ENCODE results near the gene FAM90A1. TPM values are rescaled to one million over a fixed set of nuclear protein-coding genes. Genes with fewer than 3 reads are reported as not detected.
"Not testable (repeated sequence)": the region's sequence is repeated elsewhere in the genome, so short reads cannot be mapped to it uniquely, and the experiment has no call there.

Gene FAM90A1
- total and polyA plus RNA-seq, 2 donors (not counting 3 experiments of a cell fraction or from before 2014, with no cell fraction given), result 0.10 TPM; not detected in 1

GRCh38 chr12:8184206-8184605, 43.2 kb downstream of the FAM90A1 start:
- DNase-seq (ENCODE audit: low read depth, low spot score); H3K79me2 ChIP-seq (ENCODE audit: control insufficient read depth, insufficient read depth, low read length); H3K4me3 ChIP-seq (replicated peaks in 1 of 3; ENCODE audit: insufficient read depth in 1 of 3, low read depth in 1 of 3, low read length in 3 of 3); intact Hi-C loops (cut with micrococcal nuclease); H3K9me1 ChIP-seq (replicated peaks; ENCODE audit: control insufficient read depth, extremely low read depth, insufficient read depth, low read length); H3K4me1 ChIP-seq (ENCODE audit: control insufficient read depth, extremely low read depth, insufficient read depth, low read length); BruUV-seq (replicated peaks); H3K27me3 ChIP-seq (ENCODE audit: control insufficient read depth in 2 of 2, insufficient read depth in 2 of 2, low read length in 2 of 2); H3K9ac ChIP-seq (replicated peaks; ENCODE audit: extremely low read depth, insufficient read depth, low read length); FAIRE-seq; CTCF ChIA-PET; H3K4me2 ChIP-seq (ENCODE audit: insufficient read depth, low read length); H3K9me3 ChIP-seq (replicated peaks; ENCODE audit: control insufficient read depth, insufficient read depth, low read length); H3K27ac ChIP-seq (ENCODE audit: insufficient read depth, low read depth, low read length); H2AFZ ChIP-seq (ENCODE audit: low read depth, low read length); H4K20me1 ChIP-seq (replicated peaks; ENCODE audit: control insufficient read depth, extremely low read depth, insufficient read depth, low read length); dilution Hi-C loops (cut with MboI; ENCODE audit: extremely low pct_ligation_motif_present, low sequenced_read_pairs); H3K36me3 ChIP-seq (ENCODE audit: control insufficient read depth in 2 of 2, extremely low read depth in 1 of 2, insufficient read depth in 2 of 2, low read length in 2 of 2); POLR2A ChIA-PET: not testable (repeated sequence)

DNA sequence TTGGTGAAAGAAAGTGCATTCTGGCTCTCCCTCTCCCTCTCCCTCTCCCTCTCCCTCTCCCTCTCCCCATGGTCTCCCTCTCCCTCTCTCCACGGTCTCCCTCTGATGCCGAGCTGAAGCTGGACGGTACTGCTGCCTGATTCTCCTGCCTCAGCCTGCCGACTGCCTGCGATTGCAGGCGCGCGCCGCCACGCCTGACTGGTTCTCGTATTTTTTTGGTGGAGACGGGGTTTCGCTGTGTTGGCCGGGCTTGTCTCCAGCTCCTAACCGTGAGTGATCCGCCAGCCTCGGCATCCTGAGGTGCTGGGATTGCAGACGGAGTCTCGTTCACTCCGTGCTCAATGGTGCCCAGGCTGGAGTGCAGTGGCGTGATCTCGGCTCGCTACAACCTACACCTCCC, 44.1 kb downstream of the FAM90A1 start:
- intact Hi-C loops (cut with micrococcal nuclease); FAIRE-seq: not testable (repeated sequence)

DNA sequence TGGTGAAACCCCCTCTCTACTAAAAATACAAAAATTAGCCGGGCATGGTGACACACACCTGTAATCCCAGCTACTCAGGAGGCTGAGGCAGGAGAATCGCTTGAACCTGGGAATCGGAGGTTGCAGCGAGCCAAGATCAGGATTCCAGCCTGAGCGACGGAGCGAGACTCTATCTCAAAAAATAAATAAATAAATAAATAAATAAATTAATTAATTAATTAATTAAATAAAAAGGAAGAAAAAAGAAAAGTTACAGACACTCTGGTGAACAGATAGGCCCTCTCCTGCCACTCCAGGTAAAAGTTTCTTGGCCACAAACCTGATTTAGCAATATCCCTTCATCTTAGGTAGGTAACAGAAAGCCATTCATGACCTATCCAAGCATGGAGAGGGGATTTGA, 44.5 kb downstream of the FAM90A1 start:
- H3K4me1 ChIP-seq (ENCODE audit: control insufficient read depth, extremely low read depth, insufficient read depth, low read length); H3K27ac ChIP-seq (ENCODE audit: insufficient read depth, low read depth, low read length); H3K9me3 ChIP-seq (replicated peaks; ENCODE audit: control insufficient read depth, insufficient read depth, low read length); H3K4me3 ChIP-seq (replicated peaks in 1 of 3; ENCODE audit: insufficient read depth in 1 of 3, low read depth in 1 of 3, low read length in 3 of 3); CTCF ChIA-PET; H2AFZ ChIP-seq (ENCODE audit: low read depth, low read length); intact Hi-C loops (cut with micrococcal nuclease); BruUV-seq (replicated peaks); H3K9me1 ChIP-seq (replicated peaks; ENCODE audit: control insufficient read depth, extremely low read depth, insufficient read depth, low read length); FAIRE-seq; dilution Hi-C loops (cut with MboI; ENCODE audit: extremely low pct_ligation_motif_present, low sequenced_read_pairs); H3K79me2 ChIP-seq (ENCODE audit: control insufficient read depth, insufficient read depth, low read length); H3K9ac ChIP-seq (replicated peaks; ENCODE audit: extremely low read depth, insufficient read depth, low read length); H3K36me3 ChIP-seq (ENCODE audit: control insufficient read depth in 2 of 2, extremely low read depth in 1 of 2, insufficient read depth in 2 of 2, low read length in 2 of 2); POLR2A ChIA-PET; H4K20me1 ChIP-seq (replicated peaks; ENCODE audit: control insufficient read depth, extremely low read depth, insufficient read depth, low read length); DNase-seq (ENCODE audit: low read depth, low spot score); H3K27me3 ChIP-seq (ENCODE audit: control insufficient read depth in 2 of 2, insufficient read depth in 2 of 2, low read length in 2 of 2); H3K4me2 ChIP-seq (ENCODE audit: insufficient read depth, low read length): not testable (repeated sequence)

More for the DNA sequence above, 44.1 kb downstream of the FAM90A1 start:
- H3K4me1 ChIP-seq (ENCODE audit: control insufficient read depth, extremely low read depth, insufficient read depth, low read length); H3K27me3 ChIP-seq (ENCODE audit: control insufficient read depth in 2 of 2, insufficient read depth in 2 of 2, low read length in 2 of 2); H3K36me3 ChIP-seq (ENCODE audit: control insufficient read depth in 2 of 2, extremely low read depth in 1 of 2, insufficient read depth in 2 of 2, low read length in 2 of 2); POLR2A ChIA-PET; H2AFZ ChIP-seq (ENCODE audit: low read depth, low read length); H3K9me3 ChIP-seq (replicated peaks; ENCODE audit: control insufficient read depth, insufficient read depth, low read length); H3K27ac ChIP-seq (ENCODE audit: insufficient read depth, low read depth, low read length); DNase-seq (ENCODE audit: low read depth, low spot score); H4K20me1 ChIP-seq (replicated peaks; ENCODE audit: control insufficient read depth, extremely low read depth, insufficient read depth, low read length); H3K9me1 ChIP-seq (replicated peaks; ENCODE audit: control insufficient read depth, extremely low read depth, insufficient read depth, low read length); H3K4me2 ChIP-seq (ENCODE audit: insufficient read depth, low read length); dilution Hi-C loops (cut with MboI; ENCODE audit: extremely low pct_ligation_motif_present, low sequenced_read_pairs); H3K9ac ChIP-seq (replicated peaks; ENCODE audit: extremely low read depth, insufficient read depth, low read length); H3K4me3 ChIP-seq (replicated peaks in 1 of 3; ENCODE audit: insufficient read depth in 1 of 3, low read depth in 1 of 3, low read length in 3 of 3); H3K79me2 ChIP-seq (ENCODE audit: control insufficient read depth, insufficient read depth, low read length); BruUV-seq (replicated peaks); CTCF ChIA-PET: not testable (repeated sequence)

GRCh38 chr12:8181271-8181670, 46.1 kb downstream of the FAM90A1 start:
- FAIRE-seq; H3K4me3 ChIP-seq (replicated peaks in 1 of 3; ENCODE audit: insufficient read depth in 1 of 3, low read depth in 1 of 3, low read length in 3 of 3); H3K9me1 ChIP-seq (replicated peaks; ENCODE audit: control insufficient read depth, extremely low read depth, insufficient read depth, low read length); H3K27me3 ChIP-seq (ENCODE audit: control insufficient read depth in 2 of 2, insufficient read depth in 2 of 2, low read length in 2 of 2); dilution Hi-C loops (cut with MboI; ENCODE audit: extremely low pct_ligation_motif_present, low sequenced_read_pairs); H3K9me3 ChIP-seq (replicated peaks; ENCODE audit: control insufficient read depth, insufficient read depth, low read length); H3K79me2 ChIP-seq (ENCODE audit: control insufficient read depth, insufficient read depth, low read length); H3K9ac ChIP-seq (replicated peaks; ENCODE audit: extremely low read depth, insufficient read depth, low read length); H3K4me1 ChIP-seq (ENCODE audit: control insufficient read depth, extremely low read depth, insufficient read depth, low read length); H4K20me1 ChIP-seq (replicated peaks; ENCODE audit: control insufficient read depth, extremely low read depth, insufficient read depth, low read length); H3K27ac ChIP-seq (ENCODE audit: insufficient read depth, low read depth, low read length); DNase-seq (ENCODE audit: low read depth, low spot score); H3K36me3 ChIP-seq (ENCODE audit: control insufficient read depth in 2 of 2, extremely low read depth in 1 of 2, insufficient read depth in 2 of 2, low read length in 2 of 2); H2AFZ ChIP-seq (ENCODE audit: low read depth, low read length); intact Hi-C loops (cut with micrococcal nuclease); BruUV-seq (replicated peaks); H3K4me2 ChIP-seq (ENCODE audit: insufficient read depth, low read length): not testable (repeated sequence)
- ChIA-PET POLR2A (interaction anchor here (0.7 kb wide), 1 partner anchor 70 kb away, joined by 3 read pairs; no protein-coding TSS in a partner anchor), CTCF (interaction anchor here (1.1 to 1.5 kb wide), 2 partner anchors 50 to 72 kb away, joined by 4 read pairs; no protein-coding TSS in a partner anchor)

Measured in endothelial cell of umbilical vein (primary cell).